Islet precursor cell (in vitro differentiated cells): ENCODE measurements around the gene ANKRD49.

Experiments used
- DNase-seq: peaks from one replicate; pipeline ENCODE4 v3.0.0-alpha.2; 2018

Gene ANKRD49

GRCh38 chr11:94511932-94512781 lies 18.4 kb downstream of the ANKRD49 start, which contains the start of gene C11orf97:
Gene C11orf97, plus strand, starts transcription at chr11:94512461. Its CDS starts 68 bp downstream, at chr11:94512529.
- peak; percentile 92 for DNase-seq

DNA sequence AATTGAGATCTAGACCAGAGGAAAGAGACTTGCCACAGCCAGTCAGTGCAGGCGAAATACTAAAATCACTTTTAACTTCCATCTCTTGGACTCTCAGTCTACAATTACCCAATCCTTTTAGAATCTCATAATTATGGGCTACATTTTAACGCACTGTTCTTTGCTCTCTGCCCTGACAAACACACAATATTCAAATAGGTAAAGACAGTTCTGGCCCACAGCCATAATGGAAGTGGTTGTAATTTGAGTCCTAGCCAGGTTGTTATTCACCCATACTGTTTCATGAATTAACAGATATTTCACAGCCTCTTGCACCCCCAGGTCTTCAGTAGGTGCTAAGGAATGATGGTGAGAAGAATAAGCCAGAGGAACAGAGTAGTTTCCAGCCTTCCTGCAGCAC lies 19.3 kb downstream of the ANKRD49 start:
- no peak for DNase-seq

- DNase-seq, result no peak
Measured at GRCh38 chr11:94515398-94515797, 21.6 kb downstream of the ANKRD49 start.

DNA sequence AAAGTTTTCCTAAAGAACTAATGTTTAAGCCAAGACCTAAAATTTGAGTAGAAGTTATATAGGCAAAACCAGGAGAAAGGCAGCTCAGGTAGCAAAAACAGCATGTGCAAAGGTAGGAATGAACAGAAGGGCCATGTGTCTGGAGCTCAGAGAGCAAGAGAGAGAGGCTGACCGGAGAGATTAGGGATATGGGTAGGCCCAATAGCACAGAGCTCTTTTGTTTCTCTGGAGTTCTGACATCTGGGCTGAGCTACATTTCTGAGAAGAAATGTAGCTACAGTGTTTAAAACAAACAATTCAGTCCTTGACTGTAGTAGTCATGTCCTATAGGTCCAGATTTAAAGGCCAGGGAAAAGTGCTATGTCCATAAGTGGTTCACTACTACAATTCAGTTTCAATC lies 22.9 kb downstream of the ANKRD49 start:
- DNase-seq, result no peak

GRCh38 chr11:94518300-94518699 lies 24.5 kb downstream of the ANKRD49 start:
- no peak for DNase-seq

DNA sequence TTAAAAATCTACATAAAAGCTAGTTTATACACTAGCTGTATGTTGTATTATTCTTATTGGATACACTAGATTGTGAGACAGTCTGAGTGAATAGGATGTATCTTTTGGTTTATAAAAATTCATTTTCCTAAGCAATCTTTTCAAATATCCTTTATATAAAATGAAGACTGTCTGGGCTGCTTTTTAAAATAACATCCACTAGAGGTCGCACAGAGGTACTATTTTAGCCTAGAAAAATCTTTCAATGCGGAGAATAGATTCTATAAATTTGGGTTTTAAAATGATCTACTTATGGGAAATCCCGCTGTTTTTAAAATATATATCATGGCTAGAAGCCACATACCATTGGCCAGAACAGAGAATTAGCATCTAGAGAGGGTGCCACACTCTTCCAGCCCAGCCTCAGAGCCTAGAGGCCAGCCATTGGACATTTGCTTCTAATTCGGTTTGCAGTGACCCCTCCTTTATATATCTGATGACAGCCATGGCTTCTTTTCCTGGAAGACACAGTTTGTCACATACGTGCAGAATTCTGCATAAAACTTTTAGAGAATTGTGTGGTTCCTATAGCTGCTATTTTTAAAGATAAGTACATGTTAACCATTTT lies 25.8 kb downstream of the ANKRD49 start:
- DNase-seq, result no peak

GRCh38 chr11:94521684-94522083 lies 27.9 kb downstream of the ANKRD49 start:
- peak; percentile 52 for DNase-seq

DNA sequence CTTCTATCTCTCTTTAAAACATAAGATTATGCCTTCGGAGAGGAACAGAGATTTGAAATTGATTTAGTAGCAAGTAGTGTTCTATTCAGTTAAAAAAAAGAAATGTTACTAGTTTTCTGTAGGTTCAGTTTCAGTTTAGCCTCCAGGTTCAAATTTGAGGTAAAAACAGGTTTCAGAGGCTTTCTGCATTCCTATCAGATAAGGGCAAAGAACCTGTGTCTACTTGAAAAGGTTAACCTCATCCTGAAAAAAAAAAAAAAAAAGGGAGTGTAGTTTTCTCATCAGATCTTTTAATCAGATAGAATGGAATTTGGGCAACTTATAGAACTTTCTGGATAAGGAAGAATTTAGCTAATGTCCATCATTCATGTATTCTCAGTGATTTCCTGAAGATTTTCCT lies 30.6 kb downstream of the ANKRD49 start:
- no peak for DNase-seq

DNA sequence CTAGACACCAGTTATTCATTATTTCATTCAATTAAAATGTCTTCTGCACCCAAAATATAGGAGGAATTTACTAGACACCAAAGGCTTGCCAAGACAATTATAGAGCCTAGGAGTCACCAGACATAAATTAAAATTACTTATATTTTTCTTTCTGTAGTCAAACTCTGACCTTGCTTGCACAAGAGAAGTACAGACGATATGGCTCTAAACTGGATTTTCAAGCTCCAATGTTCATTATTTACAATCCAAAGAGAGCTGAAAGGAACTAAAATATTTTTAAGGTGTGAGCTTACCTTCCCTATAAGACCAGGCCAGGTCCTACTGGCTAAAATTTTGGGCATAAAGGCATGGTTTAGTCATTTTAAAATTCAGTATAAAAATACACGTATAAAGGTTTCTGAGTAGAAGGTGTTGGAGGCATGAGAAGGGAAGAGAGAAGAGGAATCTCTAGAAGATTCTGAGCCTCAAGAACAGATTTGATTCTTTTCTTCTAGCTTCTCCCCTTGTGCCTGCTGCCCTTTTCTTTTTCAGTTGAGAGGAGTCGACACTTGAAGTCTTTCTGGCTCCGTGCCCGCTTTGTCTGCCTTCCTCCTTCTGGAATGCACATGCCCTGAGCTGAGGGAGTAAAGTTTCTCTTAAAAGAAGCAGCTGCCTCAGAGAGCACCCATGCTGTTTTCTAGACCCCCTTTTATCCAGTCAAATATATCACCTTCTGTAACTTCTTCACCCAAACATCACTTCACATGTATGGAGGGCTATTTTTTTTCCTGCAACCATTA lies 32.0 kb downstream of the ANKRD49 start:
- no peak for DNase-seq

- no peak for DNase-seq
Measured at GRCh38 chr11:94526645-94527438, 33.1 kb downstream of the ANKRD49 start.

GRCh38 chr11:94528551-94528950 lies 34.8 kb downstream of the ANKRD49 start:
- no peak for DNase-seq

- DNase-seq, result no peak
Measured at GRCh38 chr11:94532211-94532610, 38.4 kb downstream of the ANKRD49 start.

GRCh38 chr11:94533206-94533605 lies 39.4 kb downstream of the ANKRD49 start:
- no peak for DNase-seq

DNA sequence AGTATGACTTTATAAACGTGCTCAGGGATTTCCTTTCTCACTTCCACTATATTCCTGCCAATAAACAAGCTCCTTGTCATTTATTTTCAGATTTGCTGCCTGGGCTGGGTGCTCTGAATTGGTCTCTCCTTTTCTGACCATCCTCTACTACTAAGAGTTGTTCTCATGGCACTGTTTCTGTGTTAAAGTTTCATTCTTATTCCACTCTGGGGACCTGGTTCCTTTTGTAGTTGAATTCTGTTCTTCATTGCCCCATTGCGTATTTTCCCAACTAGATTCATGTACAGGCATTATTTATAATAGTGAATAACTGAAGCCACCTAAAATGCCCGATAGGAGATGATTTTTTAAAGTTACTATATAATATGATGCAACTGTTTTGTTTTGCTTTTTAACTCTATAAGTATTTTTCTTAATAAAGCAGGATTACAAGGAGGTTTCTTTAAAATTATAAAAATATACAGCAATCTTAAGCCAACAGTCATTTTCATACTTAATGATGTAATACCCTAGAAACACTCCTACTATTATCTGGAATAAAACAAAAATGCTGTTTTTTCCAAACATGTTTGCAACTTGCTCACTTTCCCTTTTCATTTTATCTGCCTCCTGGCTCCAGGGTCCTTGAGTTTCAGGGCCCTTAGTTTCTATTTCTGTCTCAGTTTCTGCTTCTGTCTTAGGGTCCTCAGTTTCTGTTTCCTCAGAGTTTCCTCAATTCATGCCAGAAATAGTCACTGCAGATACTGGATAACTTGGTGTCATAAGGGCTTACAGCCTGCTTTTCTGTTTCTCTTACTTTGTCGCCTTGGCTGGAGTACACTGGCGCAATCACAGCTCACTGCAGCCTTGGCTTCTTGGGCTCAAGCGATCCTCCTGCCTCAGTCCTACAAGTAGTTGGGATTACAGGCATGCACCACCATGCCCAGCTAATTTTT lies 40.2 kb downstream of the ANKRD49 start:
- no peak for DNase-seq

DNA sequence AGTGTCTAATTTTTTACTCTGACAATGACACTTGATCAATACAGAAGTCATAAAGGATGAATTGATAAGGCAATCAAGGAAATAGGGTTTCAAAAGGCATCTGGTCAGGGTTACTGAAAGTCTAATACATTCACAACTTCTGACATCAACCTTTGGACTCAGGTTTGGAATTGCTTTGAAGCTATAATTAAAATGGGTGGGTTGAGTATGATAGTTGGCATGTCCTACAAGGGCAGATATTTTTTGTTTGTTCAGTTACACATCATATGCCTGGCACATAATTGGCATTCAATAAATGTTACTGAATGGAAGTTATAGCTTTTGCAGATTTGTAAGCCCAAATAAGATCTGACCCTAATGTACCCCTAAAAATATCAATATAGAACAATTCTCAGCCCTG lies 42.6 kb downstream of the ANKRD49 start:
- no peak for DNase-seq

DNA sequence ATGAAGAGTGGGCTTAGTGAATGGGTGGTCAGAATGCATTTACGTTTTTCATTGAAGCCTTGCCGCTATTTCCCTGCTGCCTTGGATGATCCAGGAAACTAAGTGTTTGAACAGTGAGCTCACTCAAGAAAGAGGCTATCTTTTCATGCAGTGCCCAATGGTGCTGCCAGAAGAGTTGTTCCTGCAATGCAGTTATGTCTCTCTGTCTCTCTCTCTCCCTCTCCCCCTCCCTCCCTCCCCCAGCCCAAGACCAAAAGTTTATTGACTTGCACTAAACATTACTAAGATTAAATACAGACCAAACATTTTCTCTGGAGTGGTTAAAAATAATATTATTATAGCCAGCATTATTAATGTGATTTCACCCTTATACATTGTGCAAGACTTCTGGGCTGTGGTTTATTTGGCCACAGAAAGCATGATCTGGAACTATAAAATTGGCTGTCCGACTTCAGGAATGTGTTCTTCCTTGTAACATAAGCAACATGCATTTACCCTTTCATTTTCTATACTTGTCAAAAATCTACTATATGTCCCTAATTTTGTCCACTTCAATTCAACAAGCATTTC lies 43.3 kb downstream of the ANKRD49 start:
- no peak for DNase-seq

GRCh38 chr11:94539420-94539819 lies 45.6 kb downstream of the ANKRD49 start:
- DNase-seq, result no peak

- peak; percentile 95 for DNase-seq
Measured at GRCh38 chr11:94543695-94544645, 50.2 kb downstream of the ANKRD49 start, which contains the start of gene FUT4. Gene FUT4, plus strand, starts transcription at chr11:94543921. Its CDS starts 213 bp downstream, at chr11:94544134.

GRCh38 chr11:94544646-94545263 lies 51.0 kb downstream of the ANKRD49 start:
- DNase-seq, result peak; percentile 69
